GM18511 (cell line): Measurements from ENCODE around the gene TDRD7.

Experiments used
- ATAC-seq: cut with Tn5 transposase; IDR thresholded peaks from one replicate; pipeline ENCODE4 v1.9.1; 2021; ENCODE audit warnings: mild to moderate bottlenecking, moderate library complexity; ENCODE audit not compliant: unreplicated experiment

TDRD7 gene, protein sequence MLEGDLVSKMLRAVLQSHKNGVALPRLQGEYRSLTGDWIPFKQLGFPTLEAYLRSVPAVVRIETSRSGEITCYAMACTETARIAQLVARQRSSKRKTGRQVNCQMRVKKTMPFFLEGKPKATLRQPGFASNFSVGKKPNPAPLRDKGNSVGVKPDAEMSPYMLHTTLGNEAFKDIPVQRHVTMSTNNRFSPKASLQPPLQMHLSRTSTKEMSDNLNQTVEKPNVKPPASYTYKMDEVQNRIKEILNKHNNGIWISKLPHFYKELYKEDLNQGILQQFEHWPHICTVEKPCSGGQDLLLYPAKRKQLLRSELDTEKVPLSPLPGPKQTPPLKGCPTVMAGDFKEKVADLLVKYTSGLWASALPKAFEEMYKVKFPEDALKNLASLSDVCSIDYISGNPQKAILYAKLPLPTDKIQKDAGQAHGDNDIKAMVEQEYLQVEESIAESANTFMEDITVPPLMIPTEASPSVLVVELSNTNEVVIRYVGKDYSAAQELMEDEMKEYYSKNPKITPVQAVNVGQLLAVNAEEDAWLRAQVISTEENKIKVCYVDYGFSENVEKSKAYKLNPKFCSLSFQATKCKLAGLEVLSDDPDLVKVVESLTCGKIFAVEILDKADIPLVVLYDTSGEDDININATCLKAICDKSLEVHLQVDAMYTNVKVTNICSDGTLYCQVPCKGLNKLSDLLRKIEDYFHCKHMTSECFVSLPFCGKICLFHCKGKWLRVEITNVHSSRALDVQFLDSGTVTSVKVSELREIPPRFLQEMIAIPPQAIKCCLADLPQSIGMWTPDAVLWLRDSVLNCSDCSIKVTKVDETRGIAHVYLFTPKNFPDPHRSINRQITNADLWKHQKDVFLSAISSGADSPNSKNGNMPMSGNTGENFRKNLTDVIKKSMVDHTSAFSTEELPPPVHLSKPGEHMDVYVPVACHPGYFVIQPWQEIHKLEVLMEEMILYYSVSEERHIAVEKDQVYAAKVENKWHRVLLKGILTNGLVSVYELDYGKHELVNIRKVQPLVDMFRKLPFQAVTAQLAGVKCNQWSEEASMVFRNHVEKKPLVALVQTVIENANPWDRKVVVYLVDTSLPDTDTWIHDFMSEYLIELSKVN

DNA sequence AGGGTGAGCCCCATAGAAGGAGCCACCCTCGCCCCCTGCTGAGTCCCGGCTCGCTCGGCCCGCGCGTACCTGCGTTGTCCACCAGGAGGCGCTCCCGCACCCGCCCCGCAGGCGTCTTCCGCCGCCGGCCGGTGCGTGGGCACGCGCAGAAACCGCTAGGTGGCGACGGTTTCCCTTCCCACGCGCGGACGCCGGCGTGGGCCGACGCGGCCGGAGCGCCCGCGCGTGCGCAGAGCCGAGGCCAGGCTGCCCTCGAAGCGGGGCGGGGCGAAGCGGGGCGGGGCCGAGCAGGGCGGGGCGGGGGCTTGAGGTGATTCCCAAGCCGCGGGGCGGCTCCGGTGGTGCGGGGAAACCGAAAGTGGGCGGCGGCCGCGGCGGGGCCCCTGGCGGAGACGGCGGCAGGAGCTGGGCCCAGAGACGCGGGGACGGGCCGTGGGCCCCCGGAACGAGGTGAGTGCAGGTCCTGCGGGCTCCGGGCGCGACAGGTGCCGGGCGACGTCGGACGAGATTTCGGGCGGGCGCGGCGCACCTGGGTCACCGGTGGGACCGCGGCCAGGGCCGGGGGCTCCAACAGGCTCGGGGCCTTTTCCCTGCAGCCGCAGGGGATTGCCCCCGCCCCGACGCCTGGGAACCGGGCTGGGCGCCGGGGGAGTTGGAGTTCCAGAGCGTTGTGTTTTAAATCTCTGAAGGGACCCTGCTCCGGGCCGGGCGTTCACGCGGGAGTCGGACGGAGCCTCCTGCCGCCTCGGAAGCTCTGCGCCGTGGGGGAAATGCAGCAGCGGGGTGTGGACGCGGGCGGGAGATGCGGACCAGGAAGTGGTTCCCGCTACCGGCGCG, at the start of gene TDRD7:
TSS of gene TDRD7 (plus strand) at position 308 of the 837 bp plus-strand sequence. CDS start 16,370 bp downstream, outside the sequence.
- peak; percentile 85 for ATAC-seq

DNA sequence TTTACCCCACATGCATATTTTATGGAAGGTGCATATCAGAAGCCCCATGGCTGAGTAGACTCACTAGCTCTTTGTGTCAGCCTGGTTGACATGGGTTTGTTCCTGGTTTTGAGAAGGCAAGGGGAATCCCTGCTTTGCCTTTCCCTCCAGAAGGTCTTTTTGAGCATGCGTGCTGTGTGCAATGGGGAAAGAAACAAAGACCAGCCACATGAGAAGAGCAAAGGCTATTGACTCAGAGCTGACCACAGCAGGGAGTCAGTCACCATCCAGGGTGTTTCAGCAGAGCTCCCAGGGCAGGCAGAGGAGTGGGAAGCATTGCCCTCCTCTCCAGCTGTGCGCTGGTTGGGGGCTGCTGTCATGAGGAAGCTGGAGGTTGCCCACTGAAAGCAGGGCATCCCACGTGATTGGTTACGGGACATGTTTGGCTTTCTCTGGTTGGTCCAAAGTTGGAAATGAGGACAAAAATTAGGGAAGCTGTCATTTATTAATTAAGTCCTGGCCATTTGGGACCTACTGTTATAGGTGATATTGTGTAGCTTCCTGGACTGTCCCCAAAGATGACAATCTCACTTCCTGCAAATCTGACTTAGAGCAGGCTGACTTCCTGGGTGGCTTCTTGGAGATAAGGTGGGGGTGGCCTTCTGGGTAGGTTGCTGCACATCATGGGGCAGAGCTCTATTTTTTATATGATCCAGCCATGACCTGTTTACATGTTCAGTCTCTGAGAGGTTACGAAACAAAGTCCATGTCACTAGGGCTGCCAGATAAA, 48.9 kb upstream of the TDRD7 start:
- no peak for ATAC-seq

DNA sequence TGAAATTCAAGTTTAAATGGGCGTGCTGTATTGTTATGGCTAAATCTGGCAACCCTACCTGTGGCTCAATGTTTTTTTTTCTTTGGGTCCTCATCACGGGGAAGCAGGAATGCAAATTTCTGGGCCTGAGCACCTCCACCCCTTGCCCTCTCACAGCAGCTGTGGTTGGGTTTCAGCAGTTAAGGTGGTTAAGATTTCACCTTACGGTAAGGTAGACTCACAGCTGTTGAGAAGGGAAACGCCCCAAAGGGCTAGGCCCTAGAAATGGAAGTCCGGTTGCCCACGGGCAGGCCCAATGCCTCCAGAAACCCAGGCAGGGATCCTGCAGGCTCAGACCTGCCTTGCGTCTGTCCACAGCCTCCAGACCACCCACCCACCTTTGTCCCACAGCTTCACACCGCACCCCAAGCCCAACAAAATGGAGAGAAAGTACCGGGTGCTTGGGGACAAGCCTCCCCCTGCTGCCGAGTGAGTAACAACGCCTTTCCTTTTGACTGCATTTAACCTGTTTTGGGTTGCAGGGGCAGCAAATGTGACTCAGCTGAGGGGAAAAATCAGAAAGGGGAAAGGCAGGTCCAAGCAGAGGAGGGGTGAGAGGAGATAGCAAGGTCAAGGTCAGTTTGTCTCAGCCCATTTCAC, 48.1 kb upstream of the TDRD7 start:
- ATAC-seq = no peak

DNA sequence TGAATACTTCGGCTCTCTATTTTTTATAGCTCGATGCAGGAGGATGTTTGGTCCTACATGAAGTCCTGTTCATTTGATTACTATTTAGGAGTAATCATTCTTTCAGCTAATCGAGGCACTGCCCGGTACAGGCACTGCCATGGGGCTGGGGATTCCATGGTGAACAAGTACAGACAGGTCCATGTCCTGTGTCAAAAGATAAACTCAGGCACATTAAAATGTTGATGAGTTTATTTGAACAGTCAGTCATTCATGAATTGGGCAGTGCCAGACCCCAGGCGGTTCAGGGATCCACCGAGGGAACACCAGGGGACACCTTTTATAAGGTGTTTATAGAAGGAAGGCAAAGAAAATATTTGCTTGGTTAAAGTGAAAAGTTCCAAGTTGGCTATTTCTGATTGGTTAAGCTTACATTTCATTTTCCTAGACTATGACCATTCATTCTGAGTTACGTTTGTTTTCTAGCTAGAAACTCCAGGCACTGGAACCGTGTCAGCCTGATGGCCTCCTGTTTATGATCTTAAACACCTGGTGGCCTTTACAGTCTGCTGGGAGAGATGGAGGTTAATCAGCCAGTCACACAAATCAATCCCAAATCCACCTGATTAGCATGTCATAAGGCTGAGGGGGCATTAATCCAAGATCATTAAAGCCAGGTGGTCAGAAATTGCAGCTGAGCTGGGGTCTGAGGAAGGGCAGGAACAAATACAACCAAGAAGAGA, 47.0 kb upstream of the TDRD7 start:
- ATAC-seq = no peak

DNA sequence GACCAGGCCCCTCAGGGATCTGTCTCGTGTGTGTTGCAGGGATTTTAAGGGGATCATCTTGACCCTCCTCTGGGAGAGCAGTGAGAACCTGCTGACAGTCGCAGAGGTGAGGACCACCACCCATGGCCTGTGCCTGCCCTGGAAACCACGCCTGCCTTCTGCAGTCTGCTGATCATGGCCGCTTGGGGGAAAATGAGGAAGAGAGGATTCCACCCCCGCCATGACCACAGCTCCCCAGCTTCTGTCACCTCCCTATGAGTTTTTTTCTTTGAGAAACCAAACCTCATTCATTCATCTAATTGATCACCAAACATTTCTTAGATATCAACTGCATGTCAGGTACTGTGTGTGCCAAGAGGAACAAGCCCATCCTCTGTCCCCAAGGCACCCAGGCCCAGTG, 46.3 kb upstream of the TDRD7 start:
- ATAC-seq = no peak

DNA sequence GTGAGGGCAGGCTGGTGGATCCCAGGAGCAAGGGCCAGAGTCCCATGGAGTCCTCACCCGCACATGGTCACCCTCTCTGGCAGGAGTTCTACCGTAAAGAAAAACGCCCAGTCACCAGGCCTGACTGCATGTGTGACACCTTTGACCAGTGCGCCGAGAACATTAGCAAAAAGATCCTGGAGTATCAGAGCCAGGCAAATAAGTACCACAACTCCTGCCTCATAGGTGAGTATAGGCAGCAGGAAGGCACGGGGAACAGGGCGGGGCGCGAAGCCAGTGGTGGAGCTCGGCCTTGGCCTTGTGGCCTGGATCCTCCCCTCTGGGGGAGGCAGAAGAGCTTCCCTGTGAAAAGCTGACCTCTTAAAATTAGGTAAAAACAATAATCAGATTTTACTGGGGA, 45.4 kb upstream of the TDRD7 start:
- ATAC-seq = no peak

DNA sequence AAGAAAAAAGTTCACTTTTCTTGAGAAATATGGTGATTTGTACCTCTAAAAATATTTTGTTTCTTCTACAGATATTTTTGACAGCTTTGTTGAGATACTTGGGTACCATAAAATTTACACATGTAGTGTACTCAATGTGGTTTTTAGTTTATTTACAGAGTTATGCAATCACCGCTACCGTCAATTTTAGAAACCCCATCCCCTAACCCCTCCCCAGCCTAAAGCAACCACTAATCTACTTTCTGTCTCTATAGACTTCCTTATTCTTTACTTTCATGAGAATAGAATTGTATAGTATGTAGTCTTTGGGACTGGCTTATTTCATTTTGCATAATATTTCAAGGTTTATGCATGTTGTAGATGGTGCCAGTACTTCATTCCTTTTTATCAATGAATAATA, 45.0 kb upstream of the TDRD7 start:
- no peak for ATAC-seq

DNA sequence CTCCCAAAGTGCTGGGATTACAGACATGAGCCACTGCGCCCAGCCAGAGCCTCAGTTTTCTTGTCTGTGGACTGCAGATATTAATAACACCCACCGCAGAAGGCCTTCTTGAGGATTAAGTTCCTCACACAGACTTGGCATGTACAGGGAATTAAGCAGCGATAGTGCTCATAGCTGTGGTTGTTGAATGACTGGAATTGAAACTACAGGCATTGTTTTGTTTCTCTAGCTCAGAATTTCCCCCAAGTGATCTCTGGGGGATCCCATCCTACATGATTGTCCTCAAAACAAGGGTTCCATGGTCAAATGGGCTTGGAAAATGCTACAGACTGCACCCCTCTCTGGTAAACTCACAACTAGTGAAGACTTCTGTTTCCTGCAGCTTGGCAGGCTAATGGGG, 44.2 kb upstream of the TDRD7 start:
- ATAC-seq = no peak

DNA sequence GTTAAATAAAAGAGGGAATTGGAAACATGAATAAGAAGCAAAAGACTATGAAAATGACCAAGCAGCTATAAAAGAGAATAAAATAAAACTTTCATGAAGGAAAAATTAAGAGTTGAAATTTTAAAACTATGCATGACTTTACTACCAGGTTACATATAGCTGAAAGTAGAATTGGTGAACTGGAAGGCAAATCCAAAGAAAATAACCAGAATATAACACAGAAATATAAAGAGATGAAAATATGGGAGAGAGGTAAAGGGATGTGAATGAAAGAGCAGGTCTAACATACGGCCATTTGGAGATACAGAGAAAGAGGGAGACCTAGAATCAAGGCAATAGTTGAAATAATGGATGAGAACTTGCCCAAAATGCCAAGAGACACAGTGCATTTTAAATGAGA, 42.9 kb upstream of the TDRD7 start:
- ATAC-seq = no peak

DNA sequence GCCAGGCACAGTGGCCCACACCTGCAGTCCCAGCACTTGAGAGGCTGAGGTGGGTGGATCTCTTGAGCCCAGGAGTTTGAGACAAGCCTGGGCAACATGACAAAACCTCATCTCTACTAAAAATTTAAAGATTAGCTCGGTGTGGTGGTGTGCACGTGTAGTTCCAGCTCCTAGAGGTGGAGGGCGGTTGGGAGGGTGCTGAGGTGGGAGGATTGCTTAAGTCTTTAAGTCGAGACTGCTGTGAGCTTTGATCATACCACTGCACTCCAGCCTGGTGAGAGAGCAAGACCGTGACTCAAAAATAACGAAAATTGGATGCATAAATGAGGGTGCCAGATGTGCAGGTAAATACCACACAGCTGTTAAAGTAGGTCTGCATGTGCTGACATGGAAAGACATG, 39.3 kb upstream of the TDRD7 start:
- no peak for ATAC-seq

DNA sequence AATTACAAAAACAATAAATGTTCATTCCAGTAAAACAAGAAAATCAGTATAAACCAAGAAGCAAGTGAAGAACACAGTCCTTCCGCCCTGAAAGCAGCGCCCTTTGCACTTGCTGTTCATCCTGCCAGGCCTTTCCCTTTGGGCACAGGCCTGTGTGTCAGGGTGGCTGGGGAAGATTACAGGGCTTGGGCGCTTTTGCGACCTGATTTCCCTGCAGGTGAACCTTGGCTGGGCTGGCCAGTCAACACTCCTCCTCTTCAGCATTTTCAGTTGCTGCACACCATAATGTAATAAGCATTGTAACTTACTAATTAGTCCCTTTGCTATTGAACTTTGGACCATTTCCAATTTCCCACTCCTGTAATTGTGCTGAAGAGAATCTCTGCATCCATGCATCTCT, 38.6 kb upstream of the TDRD7 start:
- no peak for ATAC-seq

DNA sequence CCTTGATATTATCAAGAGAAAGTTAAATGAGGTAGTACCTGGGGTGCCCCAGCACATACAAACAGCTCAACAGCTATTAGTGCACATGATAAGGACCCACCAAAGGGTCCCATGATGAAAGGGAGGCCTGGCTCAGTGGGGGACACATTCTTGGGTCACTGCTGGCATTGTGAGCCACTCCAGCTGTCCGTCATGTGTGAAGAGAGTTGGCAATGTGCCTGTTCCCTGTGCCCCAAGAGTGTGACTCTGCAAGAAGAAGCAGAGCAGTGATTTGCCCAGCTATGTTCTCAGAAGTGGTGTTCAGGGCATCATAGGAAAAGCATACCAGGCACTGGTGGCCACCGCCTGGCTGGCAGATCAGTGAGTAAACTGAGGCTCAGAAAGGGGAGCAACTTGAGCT, 37.1 kb upstream of the TDRD7 start:
- no peak for ATAC-seq

DNA sequence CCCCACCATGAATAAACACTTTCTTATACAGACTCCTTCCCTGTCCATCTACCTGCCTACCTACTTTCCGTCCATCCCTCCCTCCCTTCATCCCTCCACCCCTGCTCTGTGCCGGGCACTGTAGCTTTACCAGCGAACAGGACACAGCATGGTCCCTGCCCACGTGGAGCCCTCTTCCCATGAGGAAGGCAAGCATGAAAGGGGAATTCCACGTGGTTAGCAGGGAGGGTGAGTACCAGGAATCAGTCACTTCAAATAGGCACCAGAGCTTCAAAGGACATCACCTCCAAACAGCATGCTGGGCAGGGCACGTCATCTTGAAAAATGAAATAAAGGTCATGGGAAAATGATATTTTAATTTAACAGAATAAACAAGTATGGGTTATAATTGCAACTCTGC, 35.0 kb upstream of the TDRD7 start:
- no peak for ATAC-seq

DNA sequence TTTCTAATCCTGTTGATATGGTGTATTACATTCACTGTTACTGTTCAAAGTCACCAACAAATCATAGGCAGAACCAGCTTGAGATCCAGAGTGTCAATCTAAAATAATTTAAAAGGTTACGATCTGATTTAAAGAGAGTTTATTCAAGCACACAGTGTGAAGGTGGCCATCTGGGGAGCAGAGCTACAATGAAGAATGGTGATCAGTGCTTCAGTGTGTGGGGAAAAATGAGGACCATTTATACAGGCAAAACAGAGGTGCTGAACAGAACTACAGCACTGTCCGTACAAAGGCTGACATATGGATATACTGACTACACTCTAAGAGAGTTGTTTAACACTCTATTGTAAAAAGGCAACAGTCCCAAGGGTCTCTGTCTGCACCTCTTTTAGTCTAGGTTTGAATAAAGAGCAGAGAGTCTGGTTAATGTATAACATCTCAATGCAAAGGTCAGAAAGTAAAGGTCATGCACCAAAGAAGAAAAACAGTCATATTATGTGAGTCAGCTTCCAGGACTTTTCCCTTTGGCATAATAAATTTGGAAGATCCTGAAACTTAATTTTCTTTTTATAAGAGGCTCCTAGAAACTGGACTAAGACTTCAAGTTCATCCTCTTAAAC, 29.7 kb upstream of the TDRD7 start:
- no peak for ATAC-seq

DNA sequence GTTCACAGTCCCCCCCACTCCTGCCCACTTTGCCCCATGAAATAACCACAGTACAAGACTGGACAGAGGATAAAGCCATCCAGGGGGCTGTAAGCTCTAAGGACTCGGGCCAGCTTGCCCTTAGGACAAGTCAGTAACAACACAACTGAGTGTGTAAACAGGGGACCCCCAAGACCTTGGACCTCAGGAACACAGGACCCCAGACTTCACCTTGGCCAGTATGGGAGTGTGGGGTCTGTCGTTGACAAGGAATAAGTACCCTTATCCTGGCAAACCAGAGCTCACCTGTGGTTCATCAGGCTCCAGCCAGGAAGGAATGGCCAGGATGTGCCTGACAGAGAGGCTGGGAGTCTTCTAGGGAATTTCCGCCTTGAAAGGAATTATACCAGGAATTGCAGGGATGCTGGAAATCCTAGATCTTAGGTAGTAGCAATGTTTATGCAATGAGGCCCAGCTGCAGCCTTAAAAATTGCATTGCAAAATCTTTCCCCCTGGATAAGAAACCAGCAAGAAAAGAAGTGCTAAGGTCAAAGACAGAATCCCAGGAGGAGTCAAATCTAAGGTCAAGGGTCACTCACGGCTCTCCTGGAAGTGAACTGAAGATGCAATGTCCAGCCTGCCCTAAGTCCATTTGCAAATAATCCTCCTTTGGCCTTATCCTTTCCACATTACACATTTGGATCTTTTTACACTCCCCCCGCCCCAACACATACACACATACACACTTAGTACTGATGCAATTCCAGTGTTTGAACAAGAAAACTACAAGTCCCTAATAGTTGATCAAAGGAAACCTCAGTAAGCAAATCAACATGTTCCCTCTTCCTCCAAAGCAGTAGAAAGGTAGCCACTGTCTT, 27.3 kb upstream of the TDRD7 start:
- no peak for ATAC-seq

DNA sequence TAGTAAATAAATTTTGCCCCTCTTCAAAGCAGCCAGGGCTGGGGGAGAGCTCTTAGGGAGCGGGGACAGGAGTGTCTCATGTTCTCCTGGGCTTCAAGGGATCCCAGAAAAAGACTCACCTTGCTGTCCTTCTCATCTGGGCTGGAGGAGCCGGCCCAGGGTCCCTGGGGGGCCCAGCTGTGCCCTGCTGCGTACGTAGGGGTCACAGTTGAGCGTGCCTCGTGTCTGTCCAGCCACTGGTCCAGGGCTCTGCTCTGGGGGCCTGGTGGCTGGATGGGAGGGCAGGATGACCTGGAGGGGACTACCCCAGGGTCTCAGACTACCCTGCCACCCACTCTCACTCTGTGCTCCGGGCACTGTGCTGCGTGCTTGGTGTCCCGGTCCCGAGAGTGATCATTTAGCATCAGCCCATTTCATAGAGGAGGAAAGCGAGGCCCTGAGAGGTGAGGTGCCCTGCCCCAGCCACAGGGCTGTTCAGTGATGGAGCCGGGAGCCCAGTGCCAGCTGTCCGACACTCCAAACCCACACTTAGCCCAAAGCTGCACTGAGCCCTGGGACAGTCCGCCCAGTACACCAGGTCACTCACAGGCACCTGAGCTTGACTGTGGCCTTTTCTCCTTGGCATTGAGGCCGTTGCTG, 26.2 kb upstream of the TDRD7 start:
- ATAC-seq = no peak

DNA sequence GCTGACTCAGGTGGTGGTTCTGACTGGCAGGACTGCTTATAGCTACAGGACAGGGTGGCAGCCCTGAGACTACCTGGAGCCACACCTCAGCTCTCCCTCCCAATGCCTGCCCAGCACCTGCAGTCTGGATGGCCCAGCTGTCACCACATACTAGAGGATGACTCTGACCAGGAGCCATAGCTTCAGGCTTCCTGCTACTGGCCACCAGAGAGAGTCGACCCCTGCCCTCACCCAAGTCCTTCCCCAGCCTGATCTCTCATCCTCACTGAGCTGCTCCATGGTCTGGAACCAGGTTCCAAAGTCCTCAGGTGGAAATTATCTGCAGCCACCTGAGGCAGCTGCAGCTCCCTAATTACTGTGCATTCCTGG, 25.6 kb upstream of the TDRD7 start:
- ATAC-seq = no peak
